Bronchial epithelial cell (primary cell): Measurements from ENCODE around the gene RASSF1. TPM values are rescaled to one million over a fixed set of nuclear protein-coding genes. Genes with fewer than 3 reads are reported as not detected.

ENCODE experiments used
- DNase-seq: peaks from one replicate; pipeline ENCODE4 v3.0.0-alpha.2; 2010; ENCODE audit warnings: low read depth
- FAIRE-seq: peaks from 2 replicates; lab custom pipeline; 2011; peaks lifted over from hg19 to GRCh38; lab: Jason Lieb, UNC
- H3K27me3 ChIP-seq: 2 replicates; pipeline ENCODE4 v1.5.1; 2011; ENCODE audit warnings: low read length; ENCODE audit not compliant: control insufficient read depth, insufficient read depth
- H3K36me3 ChIP-seq: 2 replicates; pipeline ENCODE4 v1.5.1; 2011; ENCODE audit warnings: low read length; ENCODE audit not compliant: control insufficient read depth, insufficient read depth
- H3K4me3 ChIP-seq: 2 replicates; pipeline ENCODE4 v1.5.1; 2011; ENCODE audit warnings: mild to moderate bottlenecking, low read depth, low read length, control low read depth
- total RNA-seq: library from RNA; depleted of rRNA; stranded (reverse); fragments of >200 nt; gene quantifications from 2 replicates; pipeline ENCODE4 v1.2.1, GENCODE V29; 2014
- TF ChIP-seq, protein P1 (sequence below): IDR thresholded peaks from 2 replicates; pipeline ENCODE4 v1.5.1; 2011; ENCODE audit warnings: mild to moderate bottlenecking, moderate library complexity, low read length, control low read depth, inconsistent platforms; ENCODE audit not compliant: insufficient read depth, severe bottlenecking

RASSF1 gene
- total RNA-seq, 1 donor from 2014 or later: 25.5 TPM

DNA sequence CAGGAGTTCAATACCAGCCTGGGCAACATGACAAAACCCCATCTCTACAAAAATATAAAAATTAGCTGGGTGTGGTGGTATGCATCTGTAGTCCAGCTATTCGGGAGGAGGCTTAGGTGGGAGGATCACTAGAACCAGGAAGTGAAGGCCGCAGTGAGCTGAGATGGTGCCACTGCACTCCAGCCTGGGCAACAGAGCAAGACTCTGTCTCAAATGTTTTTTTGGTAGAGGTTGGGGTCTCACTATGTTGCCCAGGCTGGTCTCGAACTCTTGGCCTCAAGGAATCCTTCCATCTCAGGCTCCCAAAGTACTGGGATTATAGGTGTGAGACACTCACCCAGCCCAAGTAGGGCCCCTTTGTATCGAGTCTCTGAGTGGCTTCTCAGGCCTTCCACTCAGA lies 46.5 kb downstream of the RASSF1 start:
- peaks cover 16% of the 10 kb centered on the region for H3K36me3 ChIP-seq
- DNase-seq (no peak), FAIRE-seq (no peak)
- TF ChIP-seq, protein P1, sequence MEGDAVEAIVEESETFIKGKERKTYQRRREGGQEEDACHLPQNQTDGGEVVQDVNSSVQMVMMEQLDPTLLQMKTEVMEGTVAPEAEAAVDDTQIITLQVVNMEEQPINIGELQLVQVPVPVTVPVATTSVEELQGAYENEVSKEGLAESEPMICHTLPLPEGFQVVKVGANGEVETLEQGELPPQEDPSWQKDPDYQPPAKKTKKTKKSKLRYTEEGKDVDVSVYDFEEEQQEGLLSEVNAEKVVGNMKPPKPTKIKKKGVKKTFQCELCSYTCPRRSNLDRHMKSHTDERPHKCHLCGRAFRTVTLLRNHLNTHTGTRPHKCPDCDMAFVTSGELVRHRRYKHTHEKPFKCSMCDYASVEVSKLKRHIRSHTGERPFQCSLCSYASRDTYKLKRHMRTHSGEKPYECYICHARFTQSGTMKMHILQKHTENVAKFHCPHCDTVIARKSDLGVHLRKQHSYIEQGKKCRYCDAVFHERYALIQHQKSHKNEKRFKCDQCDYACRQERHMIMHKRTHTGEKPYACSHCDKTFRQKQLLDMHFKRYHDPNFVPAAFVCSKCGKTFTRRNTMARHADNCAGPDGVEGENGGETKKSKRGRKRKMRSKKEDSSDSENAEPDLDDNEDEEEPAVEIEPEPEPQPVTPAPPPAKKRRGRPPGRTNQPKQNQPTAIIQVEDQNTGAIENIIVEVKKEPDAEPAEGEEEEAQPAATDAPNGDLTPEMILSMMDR: no peak
- no peaks in the 10 kb centered on the region for H3K27me3 ChIP-seq
- H3K4me3 ChIP-seq: no peak overlapping the region

DNA sequence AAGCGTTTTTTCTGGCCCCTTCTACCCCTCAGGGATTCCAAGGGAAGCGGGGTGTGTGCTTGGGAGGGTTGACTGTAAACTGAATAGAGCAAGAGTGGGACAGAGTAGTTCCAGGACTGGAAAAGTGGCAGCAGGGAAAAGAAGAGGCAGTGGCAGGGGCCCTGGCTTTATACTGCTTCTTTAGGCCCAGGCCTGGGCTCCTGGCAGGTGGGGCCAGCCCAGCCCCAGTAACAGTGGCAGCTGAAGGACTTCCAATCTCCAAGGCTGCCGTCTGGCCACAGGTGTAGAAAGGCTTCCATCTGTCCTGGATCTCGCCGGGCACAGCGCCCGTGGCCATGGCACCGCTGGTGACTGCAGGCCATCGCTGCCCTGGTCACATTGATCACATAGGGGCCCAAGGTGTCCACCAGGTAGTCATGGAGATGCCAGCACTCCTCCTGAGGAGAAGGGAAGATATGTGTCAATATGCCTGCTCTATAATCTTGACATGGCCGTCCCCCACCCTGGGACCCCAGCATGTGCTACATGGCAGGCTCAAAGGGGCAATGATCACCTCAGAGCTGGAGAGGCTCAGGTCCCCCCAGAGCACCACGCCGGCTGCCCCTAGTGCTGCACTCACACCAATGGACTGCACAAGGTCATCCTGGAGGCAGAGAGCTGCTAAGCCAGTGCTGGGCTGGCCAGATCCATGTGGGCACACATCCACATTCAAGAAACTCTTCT lies 47.4 kb downstream of the RASSF1 start:
- FAIRE-seq (peak; percentile 18), DNase-seq (no peak)
- no peak overlapping the region for H3K4me3 ChIP-seq

GRCh38 chr3:50292159-50293078 lies 48.2 kb downstream of the RASSF1 start, which contains the start of gene IFRD2:
Gene IFRD2 (minus strand): TSS chr3:50292429. CDS start chr3:50292274, 155 bp downstream.
- TF ChIP-seq, protein P1: no peak
- peak; percentile 93 for DNase-seq
- Histone ChIP-seq H3K36me3 (peaks cover 31% of the 10 kb centered on the region), H3K4me3 (peak within 1 kb of the TSS; percentile 93), H3K27me3 (no peaks in the 10 kb centered on the region)
- peak; percentile 23 for FAIRE-seq

More for the DNA sequence above, 47.4 kb downstream of the RASSF1 start:
- TF ChIP-seq, protein P1: no peak
- Histone ChIP-seq H3K27me3 (no peaks in the 10 kb centered on the region), H3K36me3 (peaks cover 25% of the 10 kb centered on the region)

GRCh38 chr3:50290161-50290641 lies 50.4 kb downstream of the RASSF1 start:
- TF ChIP-seq, protein P1: no peak
- DNase-seq (no peak), FAIRE-seq (no peak)
- Histone ChIP-seq H3K36me3 (peaks cover 34% of the 10 kb centered on the region), H3K27me3 (no peaks in the 10 kb centered on the region), H3K4me3 (no peak overlapping the region)

DNA sequence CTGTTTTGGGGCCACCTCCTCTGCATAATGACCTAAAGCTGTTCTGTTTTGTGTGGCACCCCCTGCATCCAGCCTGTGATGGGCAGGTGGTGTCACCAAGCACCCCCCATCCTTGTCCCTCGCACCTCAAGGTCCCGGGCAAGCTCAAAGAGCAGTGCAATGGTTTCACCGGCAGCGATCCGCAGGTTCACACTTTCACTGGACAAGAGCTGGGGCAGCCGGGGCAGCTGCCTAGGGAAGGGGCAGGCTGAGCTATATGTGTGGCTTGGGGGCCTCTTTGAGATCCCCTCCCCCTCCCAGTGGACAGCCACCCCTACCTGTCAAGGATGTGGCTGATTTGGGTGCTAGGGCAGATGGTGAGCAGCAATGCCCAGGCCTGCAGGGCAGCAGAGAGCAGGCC lies 51.5 kb downstream of the RASSF1 start:
- DNase-seq (no peak), FAIRE-seq (no peak)
- Histone ChIP-seq H3K4me3 (no peak overlapping the region), H3K36me3 (peaks cover 34% of the 10 kb centered on the region), H3K27me3 (no peaks in the 10 kb centered on the region)
- TF ChIP-seq, protein P1: no peak
